Chondrocyte (in vitro differentiated cells): ENCODE data around the gene LDLRAD4. TPM values are rescaled to one million over a fixed set of nuclear protein-coding genes. Genes with fewer than 3 reads are reported as not detected.

Experiments used
- DNase-seq: peaks from one replicate; pipeline ENCODE4 v3.0.0; 2021; ENCODE audit warnings: mixed read lengths, low spot score
- H3K27ac Mint-ChIP-seq: one replicate; pipeline ENCODE4 v1.8.0; 2021; ENCODE audit warnings: mild to moderate bottlenecking, moderate library complexity, mixed read lengths; ENCODE audit not compliant: unreplicated experiment
- H3K27me3 Mint-ChIP-seq: 2 replicates; pipeline ENCODE4 v1.8.0; 2021; ENCODE audit warnings: low read depth, mixed read lengths
- H3K36me3 Mint-ChIP-seq: 2 replicates; pipeline ENCODE4 v1.8.0; 2021; ENCODE audit warnings: low read depth, mixed read lengths
- H3K4me1 Mint-ChIP-seq: 2 replicates; pipeline ENCODE4 v1.8.0; 2021; ENCODE audit warnings: low read depth, mild to moderate bottlenecking, mixed read lengths
- H3K4me3 Mint-ChIP-seq: one replicate; pipeline ENCODE4 v1.8.0; 2021; ENCODE audit warnings: mild to moderate bottlenecking, moderate library complexity, mixed read lengths; ENCODE audit not compliant: unreplicated experiment
- H3K9me3 Mint-ChIP-seq: 2 replicates; pipeline ENCODE4 v1.8.0; 2021; ENCODE audit warnings: low read depth, mixed read lengths
- total RNA-seq: library from RNA; stranded (reverse); gene quantifications from 3 replicates; pipeline ENCODE4 v1.2.1, GENCODE V29; 2021
- TF ChIP-seq, protein P1 (sequence below): fragments of 200-600 bp; sonication (generic); IDR thresholded peaks from 2 replicates; pipeline ENCODE4 v1.5.0; 2021; ENCODE audit warnings: antibody characterized with exemption, mild to moderate bottlenecking, moderate library complexity

Gene LDLRAD4
- total RNA-seq, 1 donor from 2014 or later, result 80.5 TPM

DNA sequence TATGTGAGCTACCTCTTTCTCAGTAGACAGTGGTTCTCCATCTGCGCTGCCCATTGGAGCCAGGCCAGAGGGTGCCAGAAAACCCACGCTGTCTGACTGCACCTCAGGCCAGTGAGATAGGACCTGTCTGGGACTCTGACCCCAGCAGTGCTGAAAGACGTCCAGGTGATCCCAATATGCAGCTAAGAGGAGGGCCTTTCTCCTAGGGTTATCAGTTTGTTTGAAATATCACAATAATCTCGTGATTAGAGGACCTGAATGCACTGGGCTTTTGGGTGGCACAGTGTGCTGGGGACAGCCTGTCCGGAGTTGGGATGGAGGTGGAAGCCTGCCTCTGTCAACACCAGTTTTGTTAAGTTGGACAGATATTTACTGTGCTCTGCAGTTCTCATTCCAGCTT lies 216.3 kb downstream of the LDLRAD4 start:
- peak overlapping the region; percentile 20 for H3K27ac Mint-ChIP-seq
- H3K4me1 Mint-ChIP-seq, result peaks cover 68% of the 10 kb centered on the region
- DNase-seq, result no peak
- no peaks in the 10 kb centered on the region for H3K9me3 Mint-ChIP-seq
- H3K27me3 Mint-ChIP-seq, result no peaks in the 10 kb centered on the region
- TF ChIP-seq, protein P1, sequence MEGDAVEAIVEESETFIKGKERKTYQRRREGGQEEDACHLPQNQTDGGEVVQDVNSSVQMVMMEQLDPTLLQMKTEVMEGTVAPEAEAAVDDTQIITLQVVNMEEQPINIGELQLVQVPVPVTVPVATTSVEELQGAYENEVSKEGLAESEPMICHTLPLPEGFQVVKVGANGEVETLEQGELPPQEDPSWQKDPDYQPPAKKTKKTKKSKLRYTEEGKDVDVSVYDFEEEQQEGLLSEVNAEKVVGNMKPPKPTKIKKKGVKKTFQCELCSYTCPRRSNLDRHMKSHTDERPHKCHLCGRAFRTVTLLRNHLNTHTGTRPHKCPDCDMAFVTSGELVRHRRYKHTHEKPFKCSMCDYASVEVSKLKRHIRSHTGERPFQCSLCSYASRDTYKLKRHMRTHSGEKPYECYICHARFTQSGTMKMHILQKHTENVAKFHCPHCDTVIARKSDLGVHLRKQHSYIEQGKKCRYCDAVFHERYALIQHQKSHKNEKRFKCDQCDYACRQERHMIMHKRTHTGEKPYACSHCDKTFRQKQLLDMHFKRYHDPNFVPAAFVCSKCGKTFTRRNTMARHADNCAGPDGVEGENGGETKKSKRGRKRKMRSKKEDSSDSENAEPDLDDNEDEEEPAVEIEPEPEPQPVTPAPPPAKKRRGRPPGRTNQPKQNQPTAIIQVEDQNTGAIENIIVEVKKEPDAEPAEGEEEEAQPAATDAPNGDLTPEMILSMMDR, result no peak
- H3K4me3 Mint-ChIP-seq, result no peak overlapping the region
- peaks cover 3% of the 10 kb centered on the region for H3K36me3 Mint-ChIP-seq

- Mint-ChIP-seq H3K9me3 (no peaks in the 10 kb centered on the region), H3K4me3 (no peak overlapping the region), H3K27ac (peak overlapping the region; percentile 79), H3K4me1 (peaks cover 75% of the 10 kb centered on the region), H3K27me3 (no peaks in the 10 kb centered on the region), H3K36me3 (no peaks in the 10 kb centered on the region)
- no peak for DNase-seq
- TF ChIP-seq, protein P1, result no peak
Measured at GRCh38 chr18:13435586-13436333, 217.2 kb downstream of the LDLRAD4 start.

DNA sequence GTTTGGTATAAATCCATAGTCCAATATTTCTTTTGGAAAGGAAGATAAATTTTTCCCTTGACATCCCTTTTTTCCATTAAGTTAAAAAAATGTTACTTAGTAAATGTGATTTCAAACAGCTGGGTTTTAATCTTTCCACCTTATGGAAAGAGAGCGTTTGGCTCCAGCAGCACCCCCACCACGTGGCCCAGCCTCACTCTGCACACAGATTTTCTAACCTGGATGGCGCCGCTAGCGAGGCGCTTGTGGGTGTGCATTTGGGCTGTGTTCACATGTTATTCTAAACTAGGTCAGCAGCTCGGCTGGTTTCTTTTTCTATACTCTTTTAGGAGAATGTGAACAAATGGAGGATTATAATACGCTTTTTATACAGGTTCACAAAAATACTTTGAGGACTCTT lies 218.0 kb downstream of the LDLRAD4 start:
- Mint-ChIP-seq H3K4me1 (peaks cover 75% of the 10 kb centered on the region), H3K27me3 (no peaks in the 10 kb centered on the region), H3K4me3 (no peak overlapping the region), H3K27ac (peak overlapping the region; percentile 79), H3K36me3 (no peaks in the 10 kb centered on the region), H3K9me3 (no peaks in the 10 kb centered on the region)
- DNase-seq, result no peak
- TF ChIP-seq, protein P1, result no peak

GRCh38 chr18:13437034-13437433 lies 218.5 kb downstream of the LDLRAD4 start:
- Mint-ChIP-seq H3K36me3 (peaks cover under 1% of the 10 kb centered on the region), H3K9me3 (no peaks in the 10 kb centered on the region), H3K4me3 (no peak overlapping the region), H3K4me1 (peaks cover 76% of the 10 kb centered on the region), H3K27ac (peak overlapping the region; percentile 79), H3K27me3 (no peaks in the 10 kb centered on the region)
- no peak for DNase-seq
- TF ChIP-seq, protein P1, result no peak

DNA sequence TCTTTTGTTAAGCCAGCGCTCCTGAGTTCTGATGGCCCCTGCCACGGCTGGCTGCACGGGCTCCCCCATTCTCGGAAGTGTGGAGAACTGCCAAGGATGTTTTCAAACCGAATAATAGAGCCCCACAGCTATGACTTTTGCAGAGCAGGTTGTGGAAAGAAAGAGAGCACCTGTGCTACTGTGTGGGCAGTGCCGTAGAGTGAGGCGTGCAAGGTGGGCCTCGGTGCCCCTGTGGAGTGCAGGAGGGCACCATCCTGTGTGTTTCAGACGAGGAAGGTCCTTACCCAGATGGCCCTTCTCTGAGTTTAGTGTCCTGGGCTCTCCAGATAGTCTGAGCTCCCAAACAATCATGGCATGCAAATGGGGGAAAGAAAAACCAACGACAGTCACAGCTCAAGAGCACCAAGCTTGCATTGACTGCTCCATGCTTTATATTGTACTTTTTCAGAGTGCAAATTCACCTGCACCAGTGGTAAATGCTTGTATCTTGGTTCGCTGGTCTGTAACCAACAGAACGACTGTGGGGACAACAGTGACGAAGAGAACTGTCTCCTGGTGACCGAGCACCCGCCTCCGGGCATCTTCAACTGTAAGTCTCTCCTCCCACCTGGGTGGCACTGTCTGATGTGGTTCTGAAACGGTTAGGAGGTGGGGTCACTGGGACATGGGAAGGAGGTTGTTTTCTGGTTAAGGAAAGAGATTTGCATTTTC lies 219.4 kb downstream of the LDLRAD4 start:
- Mint-ChIP-seq H3K4me1 (peaks cover 72% of the 10 kb centered on the region), H3K27ac (peak overlapping the region; percentile 79), H3K4me3 (no peak overlapping the region), H3K36me3 (peaks cover 2% of the 10 kb centered on the region), H3K9me3 (no peaks in the 10 kb centered on the region), H3K27me3 (no peaks in the 10 kb centered on the region)
- TF ChIP-seq, protein P1, result no peak
- DNase-seq, result no peak
